GM23338 (cell line): ENCODE measurements around the gene ECM2. TPM values are rescaled to one million over a fixed set of nuclear protein-coding genes. Genes with fewer than 3 reads are reported as not detected.

Source experiments
- ATAC-seq: fragments of 200-7000 bp; cut with Tn5 transposase; 3 replicates; pipeline ENCODE4 v1.9.1; 2020
- DNase-seq: peaks from one replicate; pipeline ENCODE4 v3.0.0-alpha.2; 2015; ENCODE audit warnings: low spot score
- H2AFZ ChIP-seq: fragments of 200-600 bp; sonication (generic); 2 replicates; pipeline ENCODE4 v1.8.0; 2016; ENCODE audit warnings: antibody characterized with exemption, mild to moderate bottlenecking, moderate library complexity
- H3F3A ChIP-seq: fragments of 200-600 bp; sonication (generic); replicated peaks from 2 replicates; pipeline ENCODE4 v1.8.0; 2017; ENCODE audit warnings: antibody characterized with exemption, mixed run types, low read depth
- H3K27ac ChIP-seq: fragments of 200-600 bp; sonication (generic); 2 replicates; pipeline ENCODE4 v1.6.1; 2016; ENCODE audit warnings: low read depth
- H3K27me3 ChIP-seq: fragments of 200-600 bp; sonication (generic); 2 replicates; pipeline ENCODE4 v1.8.0; 2016; ENCODE audit warnings: mild to moderate bottlenecking, mixed run types, moderate library complexity; ENCODE audit not compliant: insufficient read depth
- H3K36me3 ChIP-seq: fragments of 200-600 bp; sonication (generic); 2 replicates; pipeline ENCODE4 v1.8.0; 2016; ENCODE audit warnings: mild to moderate bottlenecking; ENCODE audit not compliant: insufficient read depth
- H3K4me1 ChIP-seq: fragments of 200-600 bp; sonication (generic); 2 replicates; pipeline ENCODE4 v1.8.0; 2016; ENCODE audit warnings: mild to moderate bottlenecking, moderate library complexity; ENCODE audit not compliant: insufficient read depth
- H3K4me2 ChIP-seq: fragments of 200-600 bp; sonication (generic); 2 replicates; pipeline ENCODE4 v1.7.1; 2017; ENCODE audit warnings: mixed run types
- H3K4me3 ChIP-seq: fragments of 200-600 bp; sonication (generic); 2 replicates; pipeline ENCODE4 v1.6.1; 2016; ENCODE audit warnings: mixed run types
- H3K79me2 ChIP-seq: fragments of 200-600 bp; sonication (generic); replicated peaks from 2 replicates; pipeline ENCODE4 v1.8.0; 2017; ENCODE audit warnings: mild to moderate bottlenecking; ENCODE audit not compliant: insufficient read depth
- H3K9me2 ChIP-seq: fragments of 200-600 bp; sonication (generic); 2 replicates; pipeline ENCODE4 v1.8.0; 2017; ENCODE audit not compliant: insufficient read depth
- H4K20me1 ChIP-seq: fragments of 200-600 bp; sonication (generic); replicated peaks from 2 replicates; pipeline ENCODE4 v1.8.0; 2017; ENCODE audit warnings: mild to moderate bottlenecking; ENCODE audit not compliant: insufficient read depth
- H3K27ac Mint-ChIP-seq: 2 replicates; pipeline ENCODE4 v1.8.0; 2020; ENCODE audit warnings: inconsistent platforms, mild to moderate bottlenecking, moderate library complexity, mixed read lengths
- H3K27me3 Mint-ChIP-seq: 3 replicates; pipeline ENCODE4 v1.8.0; 2022; ENCODE audit warnings: low read depth, mild to moderate bottlenecking, moderate library complexity, mixed read lengths, inconsistent platforms; ENCODE audit not compliant: insufficient read depth, poor library complexity
- H3K36me3 Mint-ChIP-seq: 3 replicates; pipeline ENCODE4 v1.8.0; 2021; ENCODE audit warnings: low read depth, mild to moderate bottlenecking, inconsistent platforms, moderate library complexity, mixed read lengths
- H3K4me1 Mint-ChIP-seq: 3 replicates; pipeline ENCODE4 v1.8.0; 2020; ENCODE audit warnings: mild to moderate bottlenecking, inconsistent platforms, mixed read lengths
- H3K4me3 Mint-ChIP-seq: 3 replicates; pipeline ENCODE4 v1.8.0; 2021; ENCODE audit warnings: moderate library complexity, mild to moderate bottlenecking, inconsistent platforms, mixed read lengths
- H3K9me3 Mint-ChIP-seq: 3 replicates; pipeline ENCODE4 v1.8.0; 2020; ENCODE audit warnings: moderate library complexity, mild to moderate bottlenecking, inconsistent platforms, mixed read lengths
- NANOG ChIP-seq: IDR thresholded peaks from 2 replicates; pipeline ENCODE4 v1.6.1; 2016; ENCODE audit warnings: antibody characterized with exemption, borderline replicate concordance
- POLR2AphosphoS5 ChIP-seq: IDR thresholded peaks from 2 replicates; pipeline ENCODE4 v1.6.1; 2016; ENCODE audit warnings: antibody characterized with exemption, low read depth
- REST ChIP-seq: IDR thresholded peaks from one replicate; pipeline ENCODE4 v1.6.1; 2018; ENCODE audit warnings: antibody characterized with exemption; ENCODE audit not compliant: unreplicated experiment
- STAT1 ChIP-seq: IDR thresholded peaks from one replicate; pipeline ENCODE4 v1.6.1; 2016; ENCODE audit warnings: antibody characterized with exemption; ENCODE audit not compliant: unreplicated experiment
- ZNF114 ChIP-seq: fragments of 250-450 bp; sonication (Bioruptor Pico); IDR thresholded peaks from 2 replicates; pipeline ENCODE4 v1.5.0; 2020; ENCODE audit warnings: mild to moderate bottlenecking, moderate library complexity
- ZNF462 ChIP-seq: fragments of 250-450 bp; sonication (Bioruptor Pico); IDR thresholded peaks from 2 replicates; pipeline ENCODE4 v1.5.0; 2020; ENCODE audit warnings: mild to moderate bottlenecking, moderate library complexity
- polyA plus RNA-seq: library from polyadenylated mRNA; unstranded; fragments of >200 nt; fragmentation: Nextera tagmentation; extraction: Ambion mirVana; gene quantifications from 2 replicates; pipeline ENCODE4 v1.2.1, GENCODE V29; 2016
- total RNA-seq: library from RNA; depleted of rRNA; stranded (reverse); fragments of >200 nt; shearing (Covaris generic); gene quantifications from 2 replicates; pipeline ENCODE4 v1.2.3, GENCODE V29; 2014
- TF ChIP-seq, protein P1 (sequence below): IDR thresholded peaks from 2 replicates; pipeline ENCODE4 v1.6.1; 2016; ENCODE audit warnings: antibody characterized with exemption

The ECM2 gene
- total and polyA plus RNA-seq, 2 experiments from 2014 or later = 0.79 TPM; not detected in 1

GRCh38 chr9:92493749-92494387 is 41.9 kb downstream of the ECM2 start:
- no peak overlapping the region for H3K27ac ChIP-seq
- no peaks in the 10 kb centered on the region for H3K27me3 ChIP-seq
- DNase-seq (no peak), ATAC-seq (no peak)
- no peaks in the 10 kb centered on the region for H3K4me1 ChIP-seq
- H2AFZ ChIP-seq = no peak overlapping the region
- H3K9me2 ChIP-seq = no peaks in the 10 kb centered on the region
- H4K20me1 ChIP-seq = no peaks in the 10 kb centered on the region
- no peak overlapping the region for H3K4me2 ChIP-seq
- H3K36me3 Mint-ChIP-seq = no peaks in the 10 kb centered on the region
- H3K4me3 Mint-ChIP-seq = no peak overlapping the region
- no peak overlapping the region; the same call in 1 of the 2 replicates for H3K27ac Mint-ChIP-seq
- TF ChIP-seq REST (no peak), POLR2AphosphoS5 (no peak), NANOG (no peak), STAT1 (no peak), ZNF114 (CRISPR knock-in tag) (no peak), ZNF462 (CRISPR knock-in tag) (no peak)
- TF ChIP-seq, protein P1, sequence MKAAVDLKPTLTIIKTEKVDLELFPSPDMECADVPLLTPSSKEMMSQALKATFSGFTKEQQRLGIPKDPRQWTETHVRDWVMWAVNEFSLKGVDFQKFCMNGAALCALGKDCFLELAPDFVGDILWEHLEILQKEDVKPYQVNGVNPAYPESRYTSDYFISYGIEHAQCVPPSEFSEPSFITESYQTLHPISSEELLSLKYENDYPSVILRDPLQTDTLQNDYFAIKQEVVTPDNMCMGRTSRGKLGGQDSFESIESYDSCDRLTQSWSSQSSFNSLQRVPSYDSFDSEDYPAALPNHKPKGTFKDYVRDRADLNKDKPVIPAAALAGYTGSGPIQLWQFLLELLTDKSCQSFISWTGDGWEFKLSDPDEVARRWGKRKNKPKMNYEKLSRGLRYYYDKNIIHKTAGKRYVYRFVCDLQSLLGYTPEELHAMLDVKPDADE = no peak
- no peaks in the 10 kb centered on the region for H3K79me2 ChIP-seq
- H3F3A ChIP-seq = no peaks in the 10 kb centered on the region
- no peaks in the 10 kb centered on the region for H3K36me3 ChIP-seq
- H3K4me3 ChIP-seq = no peak overlapping the region
- H3K9me3 Mint-ChIP-seq = no peaks in the 10 kb centered on the region; the same call in 2 of the 3 replicates
- H3K27me3 Mint-ChIP-seq = no peaks in the 10 kb centered on the region
- peaks cover 1% of the 10 kb centered on the region; the same call in 2 of the 3 replicates for H3K4me1 Mint-ChIP-seq
